NCI-H1092 (cell line): ENCODE data around the gene ERG.

Experiments
- DNase-seq: peaks from one replicate; lab custom pipeline; 2025; lab: John Stamatoyannopoulos, UW

The ERG gene

GRCh38 chr21:38498057-38498833 lies at the start of gene ERG:
Gene ERG (minus strand): TSS chr21:38498477. CDS start chr21:38498380, 97 bp downstream.
- no peak for DNase-seq

- DNase-seq: no peak
These were observed 46.4 kb upstream of the ERG start for GRCh38 chr21:38544661-38545060.

- DNase-seq: no peak
These were observed 44.0 kb upstream of the ERG start for GRCh38 chr21:38542263-38542662.

GRCh38 chr21:38538353-38538752 lies 40.1 kb upstream of the ERG start:
- no peak for DNase-seq

GRCh38 chr21:38534591-38534990 lies 36.3 kb upstream of the ERG start:
- DNase-seq: no peak

- no peak for DNase-seq
These were observed 35.6 kb upstream of the ERG start for GRCh38 chr21:38533887-38534286.

- DNase-seq: no peak
These were observed 33.3 kb upstream of the ERG start for GRCh38 chr21:38531591-38531990.

- DNase-seq: no peak
These were observed 32.8 kb upstream of the ERG start for GRCh38 chr21:38531039-38531541.

- DNase-seq: no peak
These were observed 29.5 kb upstream of the ERG start for GRCh38 chr21:38527737-38528136.

GRCh38 chr21:38525454-38525853 lies 27.2 kb upstream of the ERG start:
- no peak for DNase-seq

- DNase-seq: peak; percentile 37
These were observed 26.2 kb upstream of the ERG start for GRCh38 chr21:38524168-38525153.

- DNase-seq: no peak
These were observed 22.2 kb upstream of the ERG start for GRCh38 chr21:38520511-38520910.

- DNase-seq: no peak
These were observed 13.5 kb upstream of the ERG start for GRCh38 chr21:38511662-38512243.

GRCh38 chr21:38511198-38511597 lies 12.9 kb upstream of the ERG start:
- DNase-seq: no peak

GRCh38 chr21:38507374-38507942 lies 9.2 kb upstream of the ERG start:
- no peak for DNase-seq

GRCh38 chr21:38506661-38507281 lies 8.5 kb upstream of the ERG start:
- no peak for DNase-seq

GRCh38 chr21:38505654-38506523 lies 7.6 kb upstream of the ERG start:
- peak; percentile 49 for DNase-seq

GRCh38 chr21:38504066-38504465 lies 5.8 kb upstream of the ERG start:
- no peak for DNase-seq

GRCh38 chr21:38503583-38503982 lies 5.3 kb upstream of the ERG start:
- DNase-seq: no peak

GRCh38 chr21:38500073-38500472 lies 1.8 kb upstream of the ERG start:
- no peak for DNase-seq

GRCh38 chr21:38499296-38499695 lies 1.0 kb upstream of the ERG start:
- no peak for DNase-seq
